C4-2B (cell line): ENCODE measurements around the gene PTP4A2.

Experiments used
- ZFX ChIP-seq: fragments of 450-650 bp; IDR thresholded peaks from 2 replicates; pipeline ENCODE4 v1.6.1; 2017
- TF ChIP-seq, protein P1 (sequence below): fragments of 450-650 bp; conservative IDR thresholded peaks from 2 replicates; pipeline ENCODE4 v1.5.1; 2017; ENCODE audit warnings: mild to moderate bottlenecking

- TF ChIP-seq, protein P1, sequence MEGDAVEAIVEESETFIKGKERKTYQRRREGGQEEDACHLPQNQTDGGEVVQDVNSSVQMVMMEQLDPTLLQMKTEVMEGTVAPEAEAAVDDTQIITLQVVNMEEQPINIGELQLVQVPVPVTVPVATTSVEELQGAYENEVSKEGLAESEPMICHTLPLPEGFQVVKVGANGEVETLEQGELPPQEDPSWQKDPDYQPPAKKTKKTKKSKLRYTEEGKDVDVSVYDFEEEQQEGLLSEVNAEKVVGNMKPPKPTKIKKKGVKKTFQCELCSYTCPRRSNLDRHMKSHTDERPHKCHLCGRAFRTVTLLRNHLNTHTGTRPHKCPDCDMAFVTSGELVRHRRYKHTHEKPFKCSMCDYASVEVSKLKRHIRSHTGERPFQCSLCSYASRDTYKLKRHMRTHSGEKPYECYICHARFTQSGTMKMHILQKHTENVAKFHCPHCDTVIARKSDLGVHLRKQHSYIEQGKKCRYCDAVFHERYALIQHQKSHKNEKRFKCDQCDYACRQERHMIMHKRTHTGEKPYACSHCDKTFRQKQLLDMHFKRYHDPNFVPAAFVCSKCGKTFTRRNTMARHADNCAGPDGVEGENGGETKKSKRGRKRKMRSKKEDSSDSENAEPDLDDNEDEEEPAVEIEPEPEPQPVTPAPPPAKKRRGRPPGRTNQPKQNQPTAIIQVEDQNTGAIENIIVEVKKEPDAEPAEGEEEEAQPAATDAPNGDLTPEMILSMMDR = no peak
- TF ChIP-seq ZFX = no peak
These were observed 43.3 kb upstream of the PTP4A2 start for GRCh38 chr1:31981456-31981839.
